Measurements from ENCODE around the gene GLYATL1.

DNA sequence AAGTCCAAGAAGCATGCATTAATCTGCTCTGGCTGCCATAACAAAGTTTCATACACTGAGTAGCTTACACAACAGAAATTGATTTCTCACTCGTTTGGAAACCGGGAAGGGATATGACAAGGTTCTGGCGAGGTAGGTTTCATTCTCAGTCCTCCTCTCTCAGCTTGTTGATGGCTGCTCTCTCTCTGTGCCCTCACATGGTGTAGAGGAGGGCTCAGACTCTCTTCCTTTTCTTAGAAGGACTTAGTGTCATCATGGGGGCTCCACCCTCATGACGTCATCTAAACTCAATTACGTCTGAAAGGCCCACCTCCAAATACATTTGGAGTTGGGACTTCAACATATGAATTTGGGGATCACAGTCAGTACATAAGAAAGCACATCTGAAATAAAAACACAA is 18.6 kb downstream of the GLYATL1 start:
- TF ChIP-seq YY1 (IDR thresholded peaks at IDR 0.05), result no peak
- peak; percentile 36 for TF ChIP-seq TAF1 (conservative IDR thresholded peaks at IDR 0.05)
- TF ChIP-seq, protein P1, sequence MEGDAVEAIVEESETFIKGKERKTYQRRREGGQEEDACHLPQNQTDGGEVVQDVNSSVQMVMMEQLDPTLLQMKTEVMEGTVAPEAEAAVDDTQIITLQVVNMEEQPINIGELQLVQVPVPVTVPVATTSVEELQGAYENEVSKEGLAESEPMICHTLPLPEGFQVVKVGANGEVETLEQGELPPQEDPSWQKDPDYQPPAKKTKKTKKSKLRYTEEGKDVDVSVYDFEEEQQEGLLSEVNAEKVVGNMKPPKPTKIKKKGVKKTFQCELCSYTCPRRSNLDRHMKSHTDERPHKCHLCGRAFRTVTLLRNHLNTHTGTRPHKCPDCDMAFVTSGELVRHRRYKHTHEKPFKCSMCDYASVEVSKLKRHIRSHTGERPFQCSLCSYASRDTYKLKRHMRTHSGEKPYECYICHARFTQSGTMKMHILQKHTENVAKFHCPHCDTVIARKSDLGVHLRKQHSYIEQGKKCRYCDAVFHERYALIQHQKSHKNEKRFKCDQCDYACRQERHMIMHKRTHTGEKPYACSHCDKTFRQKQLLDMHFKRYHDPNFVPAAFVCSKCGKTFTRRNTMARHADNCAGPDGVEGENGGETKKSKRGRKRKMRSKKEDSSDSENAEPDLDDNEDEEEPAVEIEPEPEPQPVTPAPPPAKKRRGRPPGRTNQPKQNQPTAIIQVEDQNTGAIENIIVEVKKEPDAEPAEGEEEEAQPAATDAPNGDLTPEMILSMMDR (IDR thresholded peaks at IDR 0.05; ENCODE audit: low read depth, low read length, missing input control), result no peak

Measured in liver (tissue), 3 donors.